ENCODE results near the gene MORC3. TPM values are rescaled to one million over a fixed set of nuclear protein-coding genes. Genes with fewer than 3 reads are reported as not detected.

MORC3 gene
- total RNA-seq, 1 donor from 2014 or later, result 21.6 TPM

DNA sequence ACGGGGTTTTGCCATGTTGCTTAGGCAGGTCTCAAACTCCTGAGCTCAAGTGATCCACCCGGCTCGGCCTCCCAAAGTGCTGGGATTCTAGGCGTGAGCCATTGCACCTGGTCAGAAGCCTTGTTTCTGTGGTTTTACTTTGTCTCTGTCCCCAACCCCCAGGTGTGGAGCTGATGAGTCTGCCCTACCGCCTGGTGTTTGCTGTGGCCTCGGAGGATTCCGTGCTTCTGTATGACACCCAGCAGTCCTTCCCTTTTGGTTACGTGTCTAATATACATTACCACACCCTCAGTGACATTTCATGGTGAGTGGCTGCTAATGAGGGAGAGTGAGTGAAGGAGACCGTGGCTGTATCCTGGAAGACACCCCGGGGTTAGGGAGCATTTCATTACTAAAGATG, 91.3 kb downstream of the MORC3 start:
- no peak for ATAC-seq
- intact Hi-C loops (cut with DNase I), result no loop called here
- no peak for DNase-seq (ENCODE audit: missing footprints)

GRCh38 chr21:36412916-36413315, 92.9 kb downstream of the MORC3 start:
- DNase-seq (ENCODE audit: missing footprints), result no peak
- intact Hi-C loops (cut with DNase I), result no loop called here
- ATAC-seq, result no peak

DNA sequence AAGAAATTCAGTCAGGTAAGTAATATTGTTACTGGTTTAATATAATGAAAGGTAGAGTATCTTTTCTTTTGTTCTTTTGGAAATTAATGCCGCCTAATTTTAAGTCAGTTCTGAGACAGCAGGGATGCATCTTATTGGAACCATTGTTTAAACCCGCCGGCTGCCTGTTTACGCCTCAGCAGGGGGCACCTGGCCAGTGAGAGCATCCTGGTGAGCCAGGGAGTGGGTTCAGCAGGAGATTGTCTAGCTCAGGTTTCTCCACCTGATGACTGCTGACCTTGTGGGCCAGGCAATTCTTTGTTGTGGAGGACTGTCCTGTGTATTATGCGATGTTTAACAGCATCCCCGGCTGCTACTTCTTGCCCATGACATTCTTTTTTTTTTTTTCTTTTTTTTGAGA, 95.4 kb downstream of the MORC3 start:
- ATAC-seq (no peak), DNase-seq (ENCODE audit: missing footprints) (no peak)
- intact Hi-C loops (cut with DNase I), result no loop called here

- DNase-seq (ENCODE audit: missing footprints) (no peak), ATAC-seq (no peak)
- intact Hi-C loops (cut with DNase I), result no loop called here
Measured at GRCh38 chr21:36419241-36419640, 99.2 kb downstream of the MORC3 start.

DNA sequence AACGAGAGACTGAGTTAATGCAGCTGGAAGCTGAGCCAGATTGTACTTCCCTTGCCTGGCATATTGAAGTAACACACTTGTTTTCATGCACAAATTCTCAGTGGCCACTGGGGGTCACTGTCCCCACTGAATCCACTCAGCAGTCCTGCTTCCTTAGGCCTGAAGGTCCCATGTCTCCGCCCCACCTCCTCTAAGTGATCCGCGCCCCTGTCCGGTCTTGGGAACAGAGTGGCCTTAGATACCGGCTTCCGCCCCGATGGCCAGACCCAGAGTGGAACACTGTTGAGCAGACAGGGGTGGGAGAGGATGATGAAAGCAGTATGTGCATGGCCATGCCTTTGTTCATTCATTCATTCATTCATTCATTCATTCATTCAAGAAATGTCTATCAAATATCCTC, 100.0 kb downstream of the MORC3 start:
- ATAC-seq, result peak; percentile 91
- DNase-seq (ENCODE audit: missing footprints), result peak; percentile 83
- intact Hi-C loops (cut with DNase I), result loop anchor here (5.0 kb wide), 1 partner anchor 502 kb away; no protein-coding TSS in a partner anchor

DNA sequence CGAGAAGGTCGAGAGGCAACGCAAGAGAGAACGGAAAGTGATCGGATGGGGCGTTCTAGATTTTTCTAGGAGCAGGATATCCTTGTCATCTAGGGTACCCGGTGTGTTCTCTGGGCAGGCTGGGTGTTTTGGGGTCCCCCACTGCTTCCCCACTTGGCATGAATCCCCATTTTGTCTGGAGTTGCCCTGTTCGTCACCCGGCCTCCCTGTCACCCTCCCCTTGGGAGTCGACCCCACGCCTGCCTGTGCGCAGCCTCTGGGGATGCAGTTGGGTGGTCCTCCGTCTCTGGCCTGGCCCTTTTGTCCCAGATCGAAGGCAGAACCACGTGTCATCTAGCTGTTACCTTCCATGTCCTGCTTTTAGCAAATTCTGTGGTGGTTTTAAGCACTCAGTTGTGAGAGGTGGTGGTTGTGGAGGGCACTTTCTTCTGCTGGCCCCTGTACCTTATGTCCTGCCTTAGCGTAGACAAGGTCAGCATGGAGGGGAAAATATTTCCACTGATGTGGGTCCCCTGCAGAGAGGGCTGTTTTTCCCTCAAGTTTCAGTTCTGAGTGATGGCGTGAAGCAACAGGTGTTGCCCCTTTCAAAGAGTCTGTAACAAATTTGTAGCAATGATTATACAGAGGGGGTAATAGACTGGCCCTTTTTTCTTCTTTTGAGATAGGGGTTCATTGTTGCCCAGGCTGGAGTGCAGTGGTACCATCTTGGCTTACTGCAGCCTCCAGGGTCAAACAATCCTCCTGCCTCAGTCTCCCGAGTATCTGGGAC, 100.8 kb downstream of the MORC3 start:
- DNase-seq (ENCODE audit: missing footprints), result no peak
- intact Hi-C loops (cut with DNase I), result loop anchor here (5.0 kb wide), 1 partner anchor 502 kb away; no protein-coding TSS in a partner anchor
- no peak for ATAC-seq

DNA sequence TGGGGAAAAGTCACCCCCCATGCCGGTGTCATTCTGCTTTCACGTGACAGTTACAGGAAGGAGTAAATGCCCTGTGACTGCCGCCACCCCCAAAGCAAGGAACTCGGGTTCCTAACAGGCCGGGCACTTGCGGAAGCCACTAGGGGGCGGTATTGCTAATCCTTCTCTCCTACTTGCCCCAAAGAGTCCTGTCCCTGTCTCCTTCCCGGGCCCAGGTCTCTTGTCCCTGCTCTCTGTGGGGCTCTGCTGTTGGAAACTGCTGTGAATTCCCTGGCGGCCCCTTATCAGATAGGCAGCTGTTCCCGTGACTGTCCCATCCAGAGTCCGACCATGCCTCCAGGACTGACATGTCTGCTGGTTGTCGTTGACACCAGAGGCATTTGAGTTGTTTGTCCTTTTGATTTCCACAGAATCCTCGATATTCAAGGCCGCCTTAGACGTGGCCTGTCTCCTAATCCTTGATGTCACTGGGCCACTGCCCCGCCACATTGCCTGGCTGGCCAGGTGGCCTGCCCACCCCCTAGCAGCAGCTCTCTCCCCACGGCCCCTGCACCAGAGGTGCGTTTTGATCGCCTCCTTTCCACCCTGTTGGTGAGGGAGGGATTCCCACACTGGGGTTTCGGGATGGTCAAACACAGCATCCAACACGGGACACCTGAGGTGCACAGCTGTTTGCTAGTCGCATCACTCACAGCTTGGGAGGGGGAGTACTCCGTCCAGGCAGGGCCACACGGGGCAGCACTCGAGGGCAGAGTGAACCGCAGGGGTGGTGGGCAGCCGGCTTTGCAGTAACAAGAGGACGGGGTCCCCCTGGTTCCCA, 102.5 kb downstream of the MORC3 start:
- ATAC-seq (peak; percentile 42), DNase-seq (ENCODE audit: missing footprints) (no peak)
- intact Hi-C loops (cut with DNase I), result loop anchor here (5.0 kb wide), 1 partner anchor 500 kb away; no protein-coding TSS in a partner anchor

GRCh38 chr21:36423771-36424433, 103.9 kb downstream of the MORC3 start:
- DNase-seq (ENCODE audit: missing footprints) (no peak), ATAC-seq (no peak)
- intact Hi-C loops (cut with DNase I), result loop anchor here (5.0 kb wide), 1 partner anchor 498 kb away; no protein-coding TSS in a partner anchor

GRCh38 chr21:36424592-36424991, 104.6 kb downstream of the MORC3 start:
- ATAC-seq, result no peak
- intact Hi-C loops (cut with DNase I), result loop anchor here (5.0 kb wide), 1 partner anchor 498 kb away; no protein-coding TSS in a partner anchor
- no peak for DNase-seq (ENCODE audit: missing footprints)

DNA sequence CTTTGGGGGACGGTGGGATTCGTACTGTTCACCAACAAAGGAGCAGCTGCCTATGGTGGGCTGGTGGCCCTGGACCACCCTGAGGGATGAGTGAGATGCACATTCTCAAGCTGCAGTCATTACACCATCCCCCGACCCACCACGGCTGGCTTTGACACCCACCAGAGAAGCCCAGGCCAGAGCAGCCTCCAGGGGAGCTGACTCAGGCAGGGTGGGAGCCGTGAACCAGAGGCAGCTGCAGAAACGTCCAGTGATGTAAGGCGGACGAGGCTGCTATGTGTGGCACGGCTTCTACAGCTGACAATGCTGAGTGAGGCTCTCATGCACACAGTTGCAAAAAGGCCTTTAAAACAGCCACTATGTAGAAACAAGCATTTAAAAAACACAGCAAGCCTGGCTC, 105.3 kb downstream of the MORC3 start:
- no peak for ATAC-seq
- intact Hi-C loops (cut with DNase I), result no loop called here
- DNase-seq (ENCODE audit: missing footprints), result no peak

Other genes with a start within 250 kb of the MORC3 start
- gene CBR3, start 185.1 kb upstream of the MORC3 start, total RNA-seq, result 2.5 TPM
- 17.9 TPM for gene DOP1B, start 163.4 kb upstream of the MORC3 start, total RNA-seq
- 1.3 TPM for gene CHAF1B, start 65.2 kb downstream of the MORC3 start, total RNA-seq
- gene CLDN14, start 159.9 kb downstream of the MORC3 start, total RNA-seq, result not detected